Hepatocyte (in vitro differentiated cells): ENCODE results near the gene HDAC5. TPM values are rescaled to one million over a fixed set of nuclear protein-coding genes. Genes with fewer than 3 reads are reported as not detected.

Experiments
- DNase-seq: peaks from one replicate; pipeline ENCODE4 v3.0.0-alpha.2; 2016; ENCODE audit warnings: low spot score
- H2AFZ ChIP-seq: fragments of 200-600 bp; sonication (generic); 2 replicates; pipeline ENCODE4 v1.6.0; 2016; ENCODE audit warnings: antibody characterized with exemption, mild to moderate bottlenecking
- H3K27ac ChIP-seq: fragments of 200-600 bp; sonication (generic); 2 replicates; pipeline ENCODE4 v1.5.1; 2016; ENCODE audit warnings: mild to moderate bottlenecking
- H3K27me3 ChIP-seq: fragments of 200-600 bp; sonication (generic); 2 replicates; pipeline ENCODE4 v1.6.1; 2016
- H3K36me3 ChIP-seq: fragments of 200-600 bp; sonication (generic); replicated peaks from 2 replicates; pipeline ENCODE4 v1.5.1; 2016; ENCODE audit warnings: low read depth; ENCODE audit not compliant: insufficient read depth
- H3K4me1 ChIP-seq: fragments of 200-600 bp; sonication (generic); 2 replicates; pipeline ENCODE4 v1.5.1; 2016; ENCODE audit warnings: mild to moderate bottlenecking, moderate library complexity; ENCODE audit not compliant: insufficient read depth
- H3K4me2 ChIP-seq: fragments of 200-600 bp; sonication (generic); 2 replicates; pipeline ENCODE4 v1.6.0; 2016
- H3K4me3 ChIP-seq: fragments of 200-600 bp; sonication (generic); 2 replicates; pipeline ENCODE4 v1.5.1; 2016; ENCODE audit warnings: mild to moderate bottlenecking
- H3K79me2 ChIP-seq: fragments of 200-600 bp; sonication (generic); 2 replicates; pipeline ENCODE4 v1.6.0; 2017; ENCODE audit warnings: mild to moderate bottlenecking
- H3K9me2 ChIP-seq: fragments of 200-600 bp; sonication (generic); replicated peaks from 2 replicates; pipeline ENCODE4 v1.6.0; 2017; ENCODE audit warnings: mild to moderate bottlenecking; ENCODE audit not compliant: insufficient read depth
- H3K9me3 ChIP-seq: fragments of 200-600 bp; sonication (generic); 2 replicates; pipeline ENCODE4 v1.5.1; 2016; ENCODE audit warnings: low read depth, mild to moderate bottlenecking
- H4K20me1 ChIP-seq: fragments of 200-600 bp; sonication (generic); 2 replicates; pipeline ENCODE4 v1.6.0; 2016; ENCODE audit warnings: mild to moderate bottlenecking; ENCODE audit not compliant: insufficient read depth, poor library complexity, severe bottlenecking
- EZH2 ChIP-seq: fragments of 200-600 bp; sonication (generic); IDR thresholded peaks from 2 replicates; pipeline ENCODE4 v1.6.1; 2016; ENCODE audit warnings: antibody characterized with exemption, mild to moderate bottlenecking, borderline replicate concordance
- EZH2phosphoT487 ChIP-seq: fragments of 200-600 bp; sonication (generic); IDR thresholded peaks from one replicate; pipeline ENCODE4 v1.6.1; 2018; ENCODE audit warnings: antibody characterized with exemption, mild to moderate bottlenecking, low read depth, moderate library complexity; ENCODE audit not compliant: unreplicated experiment, severe bottlenecking
- WGBS: methylation state at CpG from one replicate; pipeline ENCODE4 v1.1.6; 2016; ENCODE audit warnings: low lambda C conversion rate; ENCODE audit errors: missing lambda C conversion rate; 5-methylcytosine and 5-hydroxymethylcytosine counted together
- polyA plus RNA-seq: library from polyadenylated mRNA; unstranded; fragments of >200 nt; fragmentation: Nextera tagmentation; extraction: Ambion mirVana; gene quantifications from 2 replicates; pipeline ENCODE4 v1.2.1, GENCODE V29; 2016
- total RNA-seq: library from RNA; depleted of rRNA; stranded (reverse); fragments of >200 nt; gene quantifications from 2 replicates; pipeline ENCODE4 v1.2.3, GENCODE V29; 2014
- TF ChIP-seq, protein P1 (sequence below): fragments of 200-600 bp; sonication (generic); IDR thresholded peaks from 2 replicates; pipeline ENCODE4 v1.5.1; 2016; ENCODE audit warnings: antibody characterized with exemption, mild to moderate bottlenecking; ENCODE audit not compliant: poor library complexity

HDAC5 gene
- total and polyA plus RNA-seq, 2 experiments from 2014 or later = 33.9 to 42.7 TPM

DNA sequence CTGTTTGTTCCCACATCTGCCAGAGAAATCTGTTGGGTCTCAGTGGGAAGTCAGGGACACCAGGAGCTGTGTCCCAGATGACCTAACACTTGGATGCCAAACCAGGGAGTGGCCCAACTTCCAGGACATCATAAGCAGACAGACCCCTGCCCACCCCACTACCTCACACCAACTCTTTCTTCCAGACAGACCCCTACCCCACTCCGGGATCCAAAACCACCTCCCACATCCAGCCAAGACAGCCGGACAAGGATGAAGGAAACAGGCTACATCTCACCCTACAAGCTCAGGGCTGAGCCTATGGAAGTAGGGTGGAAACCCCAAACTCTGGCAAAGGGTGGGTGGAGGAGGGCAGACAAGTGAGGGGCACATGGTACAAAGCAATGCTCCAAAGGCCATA lies 3.6 kb downstream of the HDAC5 start:
- peaks cover 22% of the 10 kb centered on the region for H4K20me1 ChIP-seq
- TF ChIP-seq EZH2phosphoT487 (no peak), EZH2 (no peak)
- TF ChIP-seq, protein P1, sequence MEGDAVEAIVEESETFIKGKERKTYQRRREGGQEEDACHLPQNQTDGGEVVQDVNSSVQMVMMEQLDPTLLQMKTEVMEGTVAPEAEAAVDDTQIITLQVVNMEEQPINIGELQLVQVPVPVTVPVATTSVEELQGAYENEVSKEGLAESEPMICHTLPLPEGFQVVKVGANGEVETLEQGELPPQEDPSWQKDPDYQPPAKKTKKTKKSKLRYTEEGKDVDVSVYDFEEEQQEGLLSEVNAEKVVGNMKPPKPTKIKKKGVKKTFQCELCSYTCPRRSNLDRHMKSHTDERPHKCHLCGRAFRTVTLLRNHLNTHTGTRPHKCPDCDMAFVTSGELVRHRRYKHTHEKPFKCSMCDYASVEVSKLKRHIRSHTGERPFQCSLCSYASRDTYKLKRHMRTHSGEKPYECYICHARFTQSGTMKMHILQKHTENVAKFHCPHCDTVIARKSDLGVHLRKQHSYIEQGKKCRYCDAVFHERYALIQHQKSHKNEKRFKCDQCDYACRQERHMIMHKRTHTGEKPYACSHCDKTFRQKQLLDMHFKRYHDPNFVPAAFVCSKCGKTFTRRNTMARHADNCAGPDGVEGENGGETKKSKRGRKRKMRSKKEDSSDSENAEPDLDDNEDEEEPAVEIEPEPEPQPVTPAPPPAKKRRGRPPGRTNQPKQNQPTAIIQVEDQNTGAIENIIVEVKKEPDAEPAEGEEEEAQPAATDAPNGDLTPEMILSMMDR = no peak
- H3K9me3 ChIP-seq = no peaks in the 10 kb centered on the region
- peaks cover 51% of the 10 kb centered on the region for H3K79me2 ChIP-seq
- no peaks in the 10 kb centered on the region for H3K27me3 ChIP-seq
- H3K4me3 ChIP-seq = no peak overlapping the region
- H3K4me1 ChIP-seq = peaks cover 14% of the 10 kb centered on the region
- H2AFZ ChIP-seq = no peak overlapping the region
- H3K9me2 ChIP-seq = no peaks in the 10 kb centered on the region
- no peaks in the 10 kb centered on the region for H3K36me3 ChIP-seq
- no peak overlapping the region for H3K27ac ChIP-seq
- no peak overlapping the region for H3K4me2 ChIP-seq
- WGBS = 97% methylated on average over 2 of the region's 2 CpGs
- no peak for DNase-seq

GRCh38 chr17:44119062-44119461 lies 4.4 kb downstream of the HDAC5 start:
- Histone ChIP-seq H3K4me1 (peaks cover 14% of the 10 kb centered on the region), H3K4me3 (no peak overlapping the region), H3K9me3 (no peaks in the 10 kb centered on the region), H3K27ac (no peak overlapping the region), H3K27me3 (no peaks in the 10 kb centered on the region), H2AFZ (no peak overlapping the region), H3K36me3 (no peaks in the 10 kb centered on the region), H4K20me1 (peaks cover 22% of the 10 kb centered on the region), H3K79me2 (peaks cover 51% of the 10 kb centered on the region), H3K9me2 (no peaks in the 10 kb centered on the region), H3K4me2 (no peak overlapping the region)
- 85% methylated on average over 5 of the region's 5 CpGs for WGBS
- no peak for DNase-seq
- no peak for TF ChIP-seq EZH2
- TF ChIP-seq EZH2phosphoT487 = no peak
- TF ChIP-seq, protein P1 = no peak

DNA sequence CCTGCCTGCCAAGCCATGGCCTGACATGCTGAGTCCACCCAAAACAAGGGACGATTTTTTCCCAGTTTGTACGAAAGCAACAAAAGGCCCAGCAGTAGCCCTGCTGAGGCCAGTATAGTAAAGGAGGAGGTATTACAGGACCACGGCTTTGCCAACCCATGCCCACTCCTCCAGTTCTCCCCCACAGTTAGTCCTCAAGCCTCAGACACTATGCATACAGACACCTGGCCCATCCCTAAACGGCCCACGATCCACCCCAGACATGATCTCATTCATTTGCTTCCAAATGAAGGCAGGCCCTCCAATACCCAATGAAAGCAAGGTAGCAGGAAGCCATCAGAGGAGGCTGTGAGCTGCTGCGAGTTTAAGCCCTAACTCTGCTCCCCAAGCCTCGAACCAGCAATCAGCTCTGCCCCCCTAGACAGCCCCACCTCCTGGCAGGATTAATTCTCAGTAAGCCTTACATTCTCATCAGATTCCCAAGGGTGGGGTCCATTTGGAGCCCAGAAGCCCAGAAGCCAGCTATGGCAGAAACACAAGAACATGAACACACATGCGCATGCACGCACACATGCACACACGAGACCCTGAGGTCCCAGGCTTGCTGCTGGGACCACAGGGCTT lies 4.9 kb downstream of the HDAC5 start:
- H3K4me1 ChIP-seq = peaks cover 14% of the 10 kb centered on the region
- no peak overlapping the region for H3K4me2 ChIP-seq
- TF ChIP-seq EZH2 (no peak), EZH2phosphoT487 (no peak)
- TF ChIP-seq, protein P1 = no peak
- no peaks in the 10 kb centered on the region for H3K27me3 ChIP-seq
- H3K36me3 ChIP-seq = no peaks in the 10 kb centered on the region
- H3K27ac ChIP-seq = no peak overlapping the region
- no peak overlapping the region for H2AFZ ChIP-seq
- no peak overlapping the region for H3K4me3 ChIP-seq
- no peaks in the 10 kb centered on the region for H3K9me3 ChIP-seq
- 71% methylated on average over 10 of the region's 10 CpGs for WGBS
- H4K20me1 ChIP-seq = peaks cover 22% of the 10 kb centered on the region
- peaks cover 53% of the 10 kb centered on the region for H3K79me2 ChIP-seq
- no peaks in the 10 kb centered on the region for H3K9me2 ChIP-seq
- DNase-seq = no peak
